HL-60 (cell line): ENCODE measurements around the gene BTG1.

Experiments used
- GABPA ChIP-seq: IDR thresholded peaks from 2 replicates; pipeline ENCODE4 v1.6.1; 2012; ENCODE audit warnings: low read depth
- POLR2AphosphoS5 ChIP-seq: IDR thresholded peaks from 2 replicates; pipeline ENCODE4 v1.6.1; 2012; ENCODE audit warnings: low read depth
- SPI1 ChIP-seq: IDR thresholded peaks from 2 replicates; pipeline ENCODE4 v1.6.1; 2012; ENCODE audit warnings: low read depth, mild to moderate bottlenecking, borderline replicate concordance
- TF ChIP-seq, protein P1 (sequence below): IDR thresholded peaks from one replicate; pipeline ENCODE4 v1.5.1; 2011; ENCODE audit warnings: low read length, control low read depth, inconsistent platforms; ENCODE audit not compliant: insufficient read depth
- TF ChIP-seq, protein P2 (sequence below): IDR thresholded peaks from 2 replicates; pipeline ENCODE4 v1.6.1; 2012; ENCODE audit warnings: low read depth; ENCODE audit not compliant: insufficient replicate concordance

DNA sequence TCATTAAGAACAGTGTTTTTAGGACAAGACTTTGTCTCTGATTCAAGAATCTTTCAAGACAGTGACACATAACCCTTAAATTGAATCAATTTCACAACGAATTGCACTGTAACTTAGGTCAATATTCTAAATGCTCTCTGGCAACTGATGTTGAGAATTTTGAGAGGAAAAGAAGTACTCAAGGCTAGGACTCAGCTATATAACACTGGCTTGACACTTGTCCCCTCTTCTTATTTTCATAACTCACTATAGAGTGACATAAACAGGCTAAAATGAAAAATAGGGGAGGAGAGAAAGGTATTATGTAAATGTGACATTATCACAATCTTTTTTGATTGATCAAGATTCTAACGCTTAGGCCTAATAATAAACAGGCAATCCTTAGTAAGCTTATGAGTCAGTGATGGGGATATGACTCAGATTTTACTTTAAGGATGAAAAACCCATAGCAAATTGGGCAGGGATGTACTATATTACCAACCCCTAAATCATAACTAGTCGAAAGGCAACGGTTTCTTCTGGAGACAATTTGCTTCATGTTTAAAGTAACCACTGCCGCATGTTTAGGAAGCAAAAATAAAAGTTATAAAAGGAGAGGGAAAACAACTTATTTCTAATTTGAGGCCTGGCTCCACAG is 10.9 kb downstream of the BTG1 start:
- TF ChIP-seq, protein P1, sequence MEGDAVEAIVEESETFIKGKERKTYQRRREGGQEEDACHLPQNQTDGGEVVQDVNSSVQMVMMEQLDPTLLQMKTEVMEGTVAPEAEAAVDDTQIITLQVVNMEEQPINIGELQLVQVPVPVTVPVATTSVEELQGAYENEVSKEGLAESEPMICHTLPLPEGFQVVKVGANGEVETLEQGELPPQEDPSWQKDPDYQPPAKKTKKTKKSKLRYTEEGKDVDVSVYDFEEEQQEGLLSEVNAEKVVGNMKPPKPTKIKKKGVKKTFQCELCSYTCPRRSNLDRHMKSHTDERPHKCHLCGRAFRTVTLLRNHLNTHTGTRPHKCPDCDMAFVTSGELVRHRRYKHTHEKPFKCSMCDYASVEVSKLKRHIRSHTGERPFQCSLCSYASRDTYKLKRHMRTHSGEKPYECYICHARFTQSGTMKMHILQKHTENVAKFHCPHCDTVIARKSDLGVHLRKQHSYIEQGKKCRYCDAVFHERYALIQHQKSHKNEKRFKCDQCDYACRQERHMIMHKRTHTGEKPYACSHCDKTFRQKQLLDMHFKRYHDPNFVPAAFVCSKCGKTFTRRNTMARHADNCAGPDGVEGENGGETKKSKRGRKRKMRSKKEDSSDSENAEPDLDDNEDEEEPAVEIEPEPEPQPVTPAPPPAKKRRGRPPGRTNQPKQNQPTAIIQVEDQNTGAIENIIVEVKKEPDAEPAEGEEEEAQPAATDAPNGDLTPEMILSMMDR, result no peak
- TF ChIP-seq GABPA (no peak), SPI1 (no peak), POLR2AphosphoS5 (no peak)
- TF ChIP-seq, protein P2, sequence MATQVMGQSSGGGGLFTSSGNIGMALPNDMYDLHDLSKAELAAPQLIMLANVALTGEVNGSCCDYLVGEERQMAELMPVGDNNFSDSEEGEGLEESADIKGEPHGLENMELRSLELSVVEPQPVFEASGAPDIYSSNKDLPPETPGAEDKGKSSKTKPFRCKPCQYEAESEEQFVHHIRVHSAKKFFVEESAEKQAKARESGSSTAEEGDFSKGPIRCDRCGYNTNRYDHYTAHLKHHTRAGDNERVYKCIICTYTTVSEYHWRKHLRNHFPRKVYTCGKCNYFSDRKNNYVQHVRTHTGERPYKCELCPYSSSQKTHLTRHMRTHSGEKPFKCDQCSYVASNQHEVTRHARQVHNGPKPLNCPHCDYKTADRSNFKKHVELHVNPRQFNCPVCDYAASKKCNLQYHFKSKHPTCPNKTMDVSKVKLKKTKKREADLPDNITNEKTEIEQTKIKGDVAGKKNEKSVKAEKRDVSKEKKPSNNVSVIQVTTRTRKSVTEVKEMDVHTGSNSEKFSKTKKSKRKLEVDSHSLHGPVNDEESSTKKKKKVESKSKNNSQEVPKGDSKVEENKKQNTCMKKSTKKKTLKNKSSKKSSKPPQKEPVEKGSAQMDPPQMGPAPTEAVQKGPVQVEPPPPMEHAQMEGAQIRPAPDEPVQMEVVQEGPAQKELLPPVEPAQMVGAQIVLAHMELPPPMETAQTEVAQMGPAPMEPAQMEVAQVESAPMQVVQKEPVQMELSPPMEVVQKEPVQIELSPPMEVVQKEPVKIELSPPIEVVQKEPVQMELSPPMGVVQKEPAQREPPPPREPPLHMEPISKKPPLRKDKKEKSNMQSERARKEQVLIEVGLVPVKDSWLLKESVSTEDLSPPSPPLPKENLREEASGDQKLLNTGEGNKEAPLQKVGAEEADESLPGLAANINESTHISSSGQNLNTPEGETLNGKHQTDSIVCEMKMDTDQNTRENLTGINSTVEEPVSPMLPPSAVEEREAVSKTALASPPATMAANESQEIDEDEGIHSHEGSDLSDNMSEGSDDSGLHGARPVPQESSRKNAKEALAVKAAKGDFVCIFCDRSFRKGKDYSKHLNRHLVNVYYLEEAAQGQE, result no peak
